K562 (cell line): ENCODE data around the gene FKRP. TPM values are rescaled to one million over a fixed set of nuclear protein-coding genes. Genes with fewer than 3 reads are reported as not detected.

Experiments used
- ATAC-seq: fragments of 200-7000 bp; cut with Tn5 transposase; 3 replicates; pipeline ENCODE4 v1.9.1; 2020; ENCODE audit warnings: moderate library complexity
- BruUV-seq: library from RNA; stranded (reverse); fragments of 400-500 nt; replicated peaks from 2 replicates; lab custom pipeline; 2021; lab: Mats Ljungman, UMichigan
- CTCF ChIA-PET: fragments of 300-600 bp; formaldehyde crosslinking; extraction: SDS; loops from one replicate; lab custom pipeline; 2021; ENCODE audit warnings: low intra/inter-chr PET ratio; lab: Yijun Ruan, JAX
- POLR2A ChIA-PET: fragments of 300-600, 350-650 bp; sonication (Branson Sonifier 250); formaldehyde crosslinking; extraction: SDS; loops from one replicate; lab custom pipeline; 2021; ENCODE audit warnings: antibody characterized with exemption, inconsistent platforms; lab: Yijun Ruan, JAX
- DNase-seq, 4 experiments: peaks; one replicate each; pipeline versions ENCODE4 v3.0.0 to v3.0.0-alpha.2; 2011 to 2018; ENCODE audit warnings: low spot score in 3 of 4, mixed read lengths in 3 of 4; ENCODE audit errors: extremely low read depth in 1 of 4
- FAIRE-seq: peaks from 2 replicates; lab custom pipeline; 2011; peaks lifted over from hg19 to GRCh38; lab: Jason Lieb, UNC
- H2AFZ ChIP-seq: 2 replicates; pipeline ENCODE4 v1.6.0; 2011; ENCODE audit warnings: low read depth, low read length, control low read depth, inconsistent platforms
- H3K27ac ChIP-seq: fragments of 200-600 bp; 3 replicates; pipeline ENCODE4 v1.8.0; 2011; ENCODE audit warnings: low read depth, mild to moderate bottlenecking, control low read depth, inconsistent platforms, low read length, moderate library complexity, mixed read lengths; ENCODE audit errors: extremely low read depth
- H3K27me3 ChIP-seq, 2 experiments: fragments of 300-600 bp in 1 of 2; 2 replicates in 1 of 2; 3 replicates in 1 of 2; pipeline versions ENCODE4 v1.6.0 to v1.8.0; 2011; ENCODE audit warnings: inconsistent platforms in 2 of 2, low read length in 2 of 2, mild to moderate bottlenecking in 1 of 2, mixed read lengths in 1 of 2, moderate library complexity in 1 of 2; ENCODE audit not compliant: control insufficient read depth in 2 of 2, insufficient read depth in 2 of 2
- H3K36me3 ChIP-seq: fragments of 300-600 bp; 3 replicates; pipeline ENCODE4 v1.8.0; 2011; ENCODE audit warnings: mild to moderate bottlenecking, low read length, inconsistent platforms; ENCODE audit not compliant: control insufficient read depth, insufficient read depth
- H3K4me1 ChIP-seq, 2 experiments: fragments of 200-600 bp in 1 of 2; replicated peaks in 1 of 2; 2 replicates in 1 of 2; 3 replicates in 1 of 2; pipeline versions ENCODE4 v1.5.1 to v1.8.0; 2011; ENCODE audit warnings: inconsistent platforms in 2 of 2, low read length in 2 of 2, mild to moderate bottlenecking in 1 of 2, mixed read lengths in 1 of 2, moderate library complexity in 1 of 2; ENCODE audit not compliant: control insufficient read depth in 2 of 2, insufficient read depth in 2 of 2
- H3K4me2 ChIP-seq: 2 replicates; pipeline ENCODE4 v1.6.1; 2011; ENCODE audit warnings: low read length, control low read depth, inconsistent platforms, mixed read lengths; ENCODE audit not compliant: insufficient read depth
- H3K4me3 ChIP-seq: fragments of 200-600 bp; sonication (generic), shearing (Covaris generic); 2 replicates; pipeline ENCODE4 v1.5.1; 2016; ENCODE audit warnings: control low read depth, inconsistent platforms
- H3K79me2 ChIP-seq: fragments of 200-600 bp; 3 replicates; pipeline ENCODE4 v1.8.0; 2011; ENCODE audit warnings: low read length, inconsistent platforms; ENCODE audit not compliant: control insufficient read depth, insufficient read depth
- H3K9ac ChIP-seq, 2 experiments: 2 replicates each; pipeline versions ENCODE4 v1.6.0 to v1.6.1; 2011; ENCODE audit warnings: low read depth in 2 of 2, low read length in 2 of 2, control low read depth in 1 of 2, inconsistent platforms in 1 of 2, mild to moderate bottlenecking in 1 of 2, mixed read lengths in 1 of 2; ENCODE audit not compliant: insufficient read depth in 1 of 2
- H3K9me1 ChIP-seq: one replicate; pipeline ENCODE4 v1.6.0; 2011; ENCODE audit warnings: inconsistent platforms, mild to moderate bottlenecking, low read length, moderate library complexity; ENCODE audit not compliant: control insufficient read depth, insufficient read depth
- H3K9me3 ChIP-seq: replicated peaks from 2 replicates; pipeline ENCODE4 v1.5.1; 2011; ENCODE audit warnings: low read depth, low read length, inconsistent platforms; ENCODE audit not compliant: control insufficient read depth, insufficient read depth
- H4K20me1 ChIP-seq: replicated peaks from 2 replicates; pipeline ENCODE4 v1.6.1; 2011; ENCODE audit warnings: low read length, inconsistent platforms, mixed read lengths; ENCODE audit not compliant: control insufficient read depth, insufficient read depth
- CBFA2T3 ChIP-seq: fragments of 450-650 bp; IDR thresholded peaks from 2 replicates; pipeline ENCODE4 v1.6.1; 2017
- CHD1 ChIP-seq: fragments of 200-600 bp; sonication (generic); IDR thresholded peaks from one replicate; pipeline ENCODE4 v1.6.1; 2012; ENCODE audit warnings: mild to moderate bottlenecking, moderate library complexity, low read length, inconsistent platforms
- GABPB1 ChIP-seq: sonication (generic); formaldehyde crosslinking; IDR thresholded peaks from 2 replicates; pipeline ENCODE4 v1.8.0; 2022; ENCODE audit warnings: mild to moderate bottlenecking, missing genetic modification reagents
- GMEB1 ChIP-seq: fragments of 250-450 bp; sonication (Bioruptor Pico); IDR thresholded peaks from 2 replicates; pipeline ENCODE4 v1.4.0; 2020; ENCODE audit warnings: mild to moderate bottlenecking
- HES1 ChIP-seq: fragments of 450-650 bp; IDR thresholded peaks from 2 replicates; pipeline ENCODE4 v1.6.1; 2016; ENCODE audit warnings: low read depth, mild to moderate bottlenecking, moderate library complexity
- HIVEP1 ChIP-seq: fragments of 250-450 bp; sonication (Bioruptor Pico); IDR thresholded peaks from 2 replicates; pipeline ENCODE4 v1.4.0; 2020; ENCODE audit warnings: mild to moderate bottlenecking
- JUN ChIP-seq, 2 experiments: sonication (generic) in 1 of 2; formaldehyde crosslinking in 1 of 2; IDR thresholded peaks; 2 replicates each; pipeline versions ENCODE4 v1.6.1 to v1.8.0; 2012 to 2022; ENCODE audit warnings: borderline replicate concordance in 2 of 2, mild to moderate bottlenecking in 2 of 2, improper control_type of control experiment in 1 of 2, low read depth in 1 of 2, low read length in 1 of 2, missing genetic modification reagents in 1 of 2
- NEUROD1 ChIP-seq: fragments of 150-350 bp; IDR thresholded peaks from 2 replicates; pipeline ENCODE4 v1.6.1; 2014; ENCODE audit warnings: borderline replicate concordance, low read length, low read depth; ENCODE audit not compliant: partially characterized antibody
- STAT5B ChIP-seq: fragments of 250-450 bp; sonication (Bioruptor Pico); IDR thresholded peaks from 2 replicates; pipeline ENCODE4 v1.8.0; 2021; ENCODE audit warnings: mild to moderate bottlenecking, inconsistent platforms
- ZBTB26 ChIP-seq: fragments of 450-650 bp; formaldehyde crosslinking; IDR thresholded peaks from 2 replicates; pipeline ENCODE4 v1.4.0; 2022; ENCODE audit warnings: missing genetic modification characterization
- ZNF146 ChIP-seq: IDR thresholded peaks from one replicate; pipeline ENCODE4 v1.6.1; 2018; ENCODE audit warnings: missing compliant biosample characterization; ENCODE audit not compliant: unreplicated experiment
- ZNF311 ChIP-seq: fragments of 250-450 bp; sonication (Bioruptor Pico); IDR thresholded peaks from 2 replicates; pipeline ENCODE4 v1.4.0; 2020; ENCODE audit warnings: mild to moderate bottlenecking, moderate library complexity
- ZNF57 ChIP-seq: fragments of 450-650 bp; formaldehyde crosslinking; IDR thresholded peaks from 2 replicates; pipeline ENCODE4 v1.4.0; 2020; ENCODE audit warnings: mild to moderate bottlenecking, moderate library complexity
- ZNF584 ChIP-seq: fragments of 200-800 bp; sonication (Bioruptor generic); IDR thresholded peaks from 2 replicates; pipeline ENCODE4 v1.6.1; 2016; ENCODE audit warnings: low read depth, mild to moderate bottlenecking, missing genetic modification characterization, missing compliant biosample characterization
- ZNF696 ChIP-seq: fragments of 250-450 bp; sonication (Bioruptor Pico); conservative IDR thresholded peaks from 2 replicates; pipeline ENCODE4 v1.4.0; 2020; ENCODE audit warnings: mild to moderate bottlenecking, moderate library complexity
- ZNF75A ChIP-seq: fragments of 450-650 bp; formaldehyde crosslinking; IDR thresholded peaks from 2 replicates; pipeline ENCODE4 v1.4.0; 2020; ENCODE audit warnings: mild to moderate bottlenecking
- WGBS: fragments of 100-300 bp; shearing (Covaris generic); methylation state at CpG from one replicate; pipeline ENCODE4 v1.1.6; 2016; ENCODE audit warnings: low coverage, mixed read lengths; ENCODE audit not compliant: insufficient coverage; ENCODE audit errors: missing lambda C conversion rate; 5-methylcytosine and 5-hydroxymethylcytosine counted together
- in situ Hi-C: fragments of 300-500 bp; cut with MboI; formaldehyde crosslinking; loops from 4 replicates; pipeline ENCODE4 v1.15.0; 2018; ENCODE audit warnings: inconsistent platforms, mixed read lengths
- intact Hi-C: fragments of 100-400 bp; cut with micrococcal nuclease; formaldehyde crosslinking; loops from 2 replicates; pipeline ENCODE4 v1.14.2; 2022
- polyA plus RNA-seq, 8 experiments: library from polyadenylated mRNA; depleted of rRNA in 4 of 8; stranded (reverse) in 5 of 8; unstranded in 3 of 8; fragments of >200 nt; fragmentation: Nextera tagmentation in 2 of 8; fragmentation: Illumina TruSeq in 1 of 8; extraction: Ambion mirVana in 2 of 8; extraction: Trizol in 1 of 8; gene quantifications; 2 replicates each; pipeline versions ENCODE4 v1.2.1 to v1.2.3, GENCODE V29; 2011 to 2014; ENCODE audit warnings: inconsistent platforms in 1 of 8, missing spikeins in 1 of 8
- total RNA-seq, 7 experiments: library from RNA; depleted of rRNA in 6 of 7; stranded (reverse); fragments of >200 nt in 6 of 7; fragmentation: Illumina TruSeq in 2 of 7; extraction: Trizol in 2 of 7; gene quantifications; 2 replicates each; pipeline versions ENCODE4 v1.2.1 to v1.2.3, GENCODE V29; 2011 to 2021; ENCODE audit warnings: low replicate concordance in 1 of 7

The FKRP gene
- total and polyA plus RNA-seq, 9 of the 15 experiments (the other 6 are each of a cell fraction or from before 2014, with no cell fraction given), result 0.68 to 16.1 (median 6.5) TPM

GRCh38 chr19:46785054-46785979 is 39.5 kb downstream of the FKRP start (continued):
- TF ChIP-seq ZNF696 (CRISPR knock-in tag) (no peak), NEUROD1 (no peak), ZNF311 (CRISPR knock-in tag) (no peak), GMEB1 (CRISPR knock-in tag) (no peak), GABPB1 (CRISPR knock-in tag) (no peak; the same call in 1 of the 2 replicates), ZNF57 (CRISPR knock-in tag) (no peak), ZNF584 (CRISPR knock-in tag) (no peak), CBFA2T3 (no peak), STAT5B (CRISPR knock-in tag) (no peak)

GRCh38 chr19:46785980-46786235 is 40.1 kb downstream of the FKRP start:
- H3K36me3 ChIP-seq, result peaks cover 57% of the 10 kb centered on the region
- peak overlapping the region; percentile 95 for H3K27ac ChIP-seq
- no peak overlapping the region for H2AFZ ChIP-seq
- no TSS peak for BruUV-seq
- H3K79me2 ChIP-seq, result peaks cover 76% of the 10 kb centered on the region
- intact Hi-C loops (loop anchor here (5.0 kb wide), 1 partner anchor 41 kb away; no protein-coding TSS in a partner anchor), in situ Hi-C loops (no loop called here)
- 4% methylated on average over 4 of the region's 4 CpGs for WGBS
- CTCF ChIA-PET, result no interaction called here
- H3K9ac ChIP-seq, result peak overlapping the region; percentile 99; a peak in 3 of 4 replicates
- DNase-seq (no peak), FAIRE-seq (no peak), ATAC-seq (no peak)
- peaks cover 54% of the 10 kb centered on the region for H4K20me1 ChIP-seq
- peak overlapping the region; percentile 91 for H3K4me3 ChIP-seq
- H3K4me2 ChIP-seq, result peak overlapping the region; percentile 92
- no peaks in the 10 kb centered on the region for H3K9me3 ChIP-seq
- peaks cover 5% of the 10 kb centered on the region for H3K9me1 ChIP-seq
- peaks cover 28 to 49% of the 10 kb centered on the region in 2 experiments for H3K4me1 ChIP-seq
- no peaks in the 10 kb centered on the region for H3K27me3 ChIP-seq
- POLR2A ChIA-PET, result interaction anchor here (0.5 to 5.9 kb wide), 21 partner anchors 8 to 863 kb away, joined by 3 to 89 read pairs (median 6); partner anchors contain the start of gene AP2S1
- TF ChIP-seq HES1 (no peak), ZBTB26 (no peak), JUN (IDR thresholded peaks at IDR 0.05; ENCODE audit: borderline replicate concordance, low read depth, low read length) (no peak), JUN (CRISPR knock-in tag; IDR thresholded peaks at IDR 0.05; ENCODE audit: borderline replicate concordance) (0 out of 2 replicates have a peak, but pooled peaks have one; percentile 76), HIVEP1 (CRISPR knock-in tag) (no peak), ZNF146 (CRISPR knock-in tag) (no peak), CHD1 (peak; percentile 89), ZNF75A (no peak)
